Activated naive CD8-positive, alpha-beta T cell treated with anti-CD3 and anti-CD28 coated beads, Interleukin-2, amount 50 U/mL, for 24 hours (primary cell): ENCODE measurements around the gene C12orf57.

Experiments
- ATAC-seq: fragments of 150-1000 bp; cut with Tn5 transposase; one replicate; pipeline ENCODE4 v1.10.0; 2021
- DNase-seq: peaks from one replicate; pipeline ENCODE4 v3.0.0; 2021
- H3K27ac Mint-ChIP-seq: one replicate; pipeline ENCODE4 v1.8.0; 2021; ENCODE audit warnings: mild to moderate bottlenecking, mixed read lengths
- H3K27me3 Mint-ChIP-seq: one replicate; pipeline ENCODE4 v1.8.0; 2021; ENCODE audit warnings: mixed read lengths
- H3K36me3 Mint-ChIP-seq: one replicate; pipeline ENCODE4 v1.8.0; 2021; ENCODE audit warnings: low read depth, mixed read lengths
- H3K4me1 Mint-ChIP-seq: one replicate; pipeline ENCODE4 v1.8.0; 2021; ENCODE audit warnings: mixed read lengths
- H3K4me3 Mint-ChIP-seq: one replicate; pipeline ENCODE4 v1.8.0; 2021; ENCODE audit warnings: mild to moderate bottlenecking, moderate library complexity, mixed read lengths
- H3K9me3 Mint-ChIP-seq: one replicate; pipeline ENCODE4 v1.8.0; 2021; ENCODE audit warnings: mixed read lengths

C12orf57 gene

DNA sequence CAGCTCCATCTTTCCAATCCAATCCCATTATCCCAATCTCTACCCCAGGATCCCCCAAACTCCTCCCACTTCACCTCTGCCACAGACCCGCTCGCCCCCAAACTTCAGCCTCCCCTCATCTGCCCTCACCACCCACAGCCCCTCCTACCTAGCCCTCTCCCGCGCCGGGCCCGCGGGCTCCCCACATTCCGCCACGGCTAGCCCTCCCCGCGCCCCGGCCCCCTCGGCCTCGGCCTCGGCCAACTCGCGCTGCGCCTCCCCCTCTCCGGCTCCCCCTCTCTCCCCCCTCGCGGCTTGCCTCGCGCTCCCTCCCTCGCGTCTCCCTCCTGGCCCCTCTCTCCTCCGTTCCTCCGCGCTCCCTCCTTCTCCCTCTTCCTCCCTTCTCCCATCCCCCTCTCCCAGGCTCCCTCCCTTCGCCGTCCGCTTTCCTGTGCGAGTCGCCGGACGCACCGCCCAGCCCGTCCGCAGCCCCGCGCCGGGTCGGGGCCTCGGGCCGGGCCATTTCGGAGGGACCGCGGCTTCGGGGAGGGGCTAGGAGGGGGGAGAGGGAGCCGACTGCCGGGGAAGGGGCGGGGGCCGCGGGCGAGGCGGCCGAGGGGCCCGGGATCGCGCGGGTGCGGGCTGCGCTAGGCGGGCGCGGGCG, 16.3 kb upstream of the C12orf57 start, which contains the start of gene ATN1:
Gene ATN1, plus strand, starts transcription at position 581 of the 643 bp plus-strand sequence. CDS start 6,043 bp downstream, outside the sequence.
- Mint-ChIP-seq H3K27me3 (no peaks in the 10 kb centered on the region), H3K4me3 (peak within 1 kb of the TSS; percentile 85), H3K4me1 (peaks cover 57% of the 10 kb centered on the region), H3K27ac (peak within 1 kb of the TSS; percentile 91), H3K36me3 (peaks cover 6% of the 10 kb centered on the region), H3K9me3 (no peaks in the 10 kb centered on the region)
- DNase-seq (peak; percentile 52), ATAC-seq (peak; percentile 15)

DNA sequence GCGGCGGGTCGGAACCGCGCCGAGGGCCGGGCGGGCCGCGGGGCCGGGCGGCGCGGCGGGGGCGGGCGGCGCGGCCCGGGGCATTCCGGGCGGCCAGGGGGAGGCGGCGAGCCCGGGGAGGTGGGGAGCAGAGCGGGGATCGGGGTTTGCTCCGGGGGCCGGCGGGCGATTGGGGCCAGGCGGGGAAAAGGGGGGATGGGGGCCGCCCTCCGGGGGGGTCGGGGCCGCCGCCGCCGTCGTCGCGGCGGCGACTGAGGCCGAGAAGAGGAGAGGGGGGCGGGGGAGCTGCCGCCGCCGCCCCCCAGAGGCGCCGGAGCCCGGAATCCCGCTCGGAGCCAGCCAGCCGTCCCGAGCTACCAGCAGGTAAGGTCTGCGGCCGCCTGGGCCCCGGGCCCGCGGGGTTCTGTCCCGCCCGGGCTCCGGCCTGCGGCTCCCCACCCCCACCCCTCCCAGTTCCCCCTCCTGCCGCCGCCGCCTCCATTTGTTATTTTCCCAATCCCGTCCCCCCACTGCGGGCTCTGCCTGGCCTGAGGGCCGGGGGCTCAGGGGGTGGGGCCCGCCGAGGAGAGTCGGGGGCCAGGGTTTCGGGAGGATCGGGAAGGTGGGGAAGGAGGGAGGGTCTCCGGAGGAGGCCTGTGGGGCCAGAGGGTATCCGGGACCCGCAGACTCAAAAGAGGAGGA, 15.7 kb upstream of the C12orf57 start:
- Mint-ChIP-seq H3K27ac (peak overlapping the region; percentile 91), H3K27me3 (no peaks in the 10 kb centered on the region), H3K9me3 (no peaks in the 10 kb centered on the region), H3K4me1 (peaks cover 59% of the 10 kb centered on the region), H3K36me3 (peaks cover 8% of the 10 kb centered on the region), H3K4me3 (peak overlapping the region; percentile 83)
- DNase-seq (no peak), ATAC-seq (peak; percentile 4)

DNA sequence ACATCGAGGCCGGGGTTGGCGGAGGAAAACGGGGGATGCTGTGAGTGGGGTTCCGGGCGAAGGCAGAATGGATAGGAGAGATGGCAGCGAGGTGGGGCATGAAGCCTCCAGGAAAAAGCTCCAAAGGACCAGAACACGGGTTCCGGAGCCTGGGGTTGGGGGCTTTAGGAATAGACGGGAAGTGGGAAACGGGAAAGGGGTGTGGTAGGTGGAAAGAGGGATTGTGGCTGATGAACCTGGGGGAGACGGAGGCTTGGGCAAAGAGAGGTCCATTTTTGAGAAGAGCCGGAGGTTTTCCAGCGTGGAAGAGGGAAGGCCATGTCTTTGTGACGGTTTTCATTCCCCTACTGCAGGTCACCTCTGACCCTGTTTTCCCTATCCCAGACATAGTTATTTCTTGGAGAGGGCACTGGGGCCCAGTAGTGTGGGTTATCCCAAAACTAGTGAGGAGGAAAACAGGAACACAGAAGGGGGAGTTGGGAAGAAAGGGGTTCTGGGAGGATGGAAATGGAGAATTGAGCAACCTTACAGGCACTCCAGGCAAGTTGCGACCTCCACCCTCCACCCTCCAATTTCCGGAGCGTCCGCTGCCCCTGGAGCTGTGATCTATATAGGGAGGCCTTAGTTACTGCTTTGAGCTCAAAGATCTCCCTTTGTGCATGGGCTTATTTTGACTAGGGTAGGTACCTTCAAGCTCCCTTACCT, 15.0 kb upstream of the C12orf57 start:
- H3K27ac Mint-ChIP-seq, result peak overlapping the region; percentile 91
- H3K9me3 Mint-ChIP-seq, result no peaks in the 10 kb centered on the region
- peaks cover 8% of the 10 kb centered on the region for H3K36me3 Mint-ChIP-seq
- ATAC-seq (no peak), DNase-seq (no peak)
- peak overlapping the region; percentile 83 for H3K4me3 Mint-ChIP-seq
- peaks cover 60% of the 10 kb centered on the region for H3K4me1 Mint-ChIP-seq
- H3K27me3 Mint-ChIP-seq, result no peaks in the 10 kb centered on the region

DNA sequence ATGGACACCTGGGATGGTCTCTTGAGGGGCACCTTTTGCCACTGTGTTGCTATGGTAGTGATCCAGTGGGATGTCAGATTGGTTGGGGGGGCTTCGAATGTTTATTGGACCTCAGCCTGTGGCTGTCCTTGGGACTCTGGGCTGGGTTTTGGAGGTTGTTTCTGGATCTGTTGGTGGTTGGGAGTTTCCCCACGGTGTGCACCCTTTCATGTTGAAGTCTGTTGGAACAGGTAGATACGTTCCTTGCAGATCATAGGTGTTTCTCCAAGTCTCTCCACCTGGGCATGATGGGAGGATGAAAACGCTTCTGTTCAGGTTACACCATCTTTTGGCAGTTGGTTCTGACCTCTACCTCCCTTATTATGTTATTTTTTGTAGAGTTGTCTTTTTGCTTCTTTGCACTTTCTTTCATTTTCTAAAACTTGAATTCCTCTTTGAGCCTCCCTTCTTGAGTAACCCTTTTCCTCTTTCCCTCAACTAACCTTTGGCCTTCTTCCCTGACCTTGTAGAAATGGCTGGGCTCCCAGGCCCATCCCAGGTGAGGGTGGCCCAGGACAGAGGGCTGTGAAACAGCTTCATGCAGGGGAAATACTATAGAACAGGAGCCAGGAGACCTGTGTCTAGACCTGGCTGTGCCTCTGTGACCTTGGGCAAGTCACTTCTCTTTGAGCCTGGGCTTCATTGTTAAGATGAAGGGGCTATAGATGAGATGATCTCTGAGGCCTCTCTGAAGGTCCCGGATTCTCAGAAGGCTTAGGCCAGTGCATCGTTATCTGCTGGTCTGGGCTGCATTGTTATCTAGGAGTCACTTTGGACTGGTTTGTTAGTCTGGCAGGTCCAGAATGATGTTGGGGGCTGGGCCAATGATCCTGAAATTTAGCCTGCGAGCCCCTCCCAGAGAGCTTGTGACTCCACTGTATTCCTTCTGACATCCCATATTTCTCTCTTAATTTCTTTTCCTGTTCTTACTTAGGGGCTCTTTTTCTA, 14.1 kb upstream of the C12orf57 start:
- Mint-ChIP-seq H3K36me3 (peaks cover 12% of the 10 kb centered on the region), H3K27ac (peak overlapping the region; percentile 91), H3K9me3 (no peaks in the 10 kb centered on the region), H3K27me3 (no peaks in the 10 kb centered on the region), H3K4me3 (peak overlapping the region; percentile 83), H3K4me1 (peaks cover 58% of the 10 kb centered on the region)
- ATAC-seq (no peak), DNase-seq (no peak)

DNA sequence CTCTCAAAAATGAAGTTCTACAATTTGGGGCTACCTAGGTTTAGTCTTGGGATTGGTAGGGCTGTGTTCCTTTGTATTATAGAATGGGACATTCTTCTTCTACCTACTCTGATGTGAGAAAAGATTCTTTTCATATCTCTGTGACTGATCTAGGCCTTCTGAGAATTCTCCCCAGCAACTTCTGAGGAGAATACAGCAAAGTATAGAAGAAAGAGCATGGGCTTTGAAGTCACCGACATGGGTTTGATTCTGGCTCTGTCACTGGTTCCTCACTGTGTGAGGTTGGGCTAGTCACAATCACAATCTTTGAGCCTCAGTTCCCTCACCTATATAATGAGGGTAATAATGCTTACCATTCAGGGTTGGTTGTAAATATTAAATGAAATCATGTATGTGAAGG, 11.1 kb upstream of the C12orf57 start:
- H3K27ac Mint-ChIP-seq, result peak overlapping the region; percentile 68
- no peaks in the 10 kb centered on the region for H3K27me3 Mint-ChIP-seq
- H3K36me3 Mint-ChIP-seq, result peaks cover 25% of the 10 kb centered on the region
- no peak overlapping the region for H3K4me3 Mint-ChIP-seq
- DNase-seq (no peak), ATAC-seq (no peak)
- H3K9me3 Mint-ChIP-seq, result no peaks in the 10 kb centered on the region
- H3K4me1 Mint-ChIP-seq, result peaks cover 68% of the 10 kb centered on the region

DNA sequence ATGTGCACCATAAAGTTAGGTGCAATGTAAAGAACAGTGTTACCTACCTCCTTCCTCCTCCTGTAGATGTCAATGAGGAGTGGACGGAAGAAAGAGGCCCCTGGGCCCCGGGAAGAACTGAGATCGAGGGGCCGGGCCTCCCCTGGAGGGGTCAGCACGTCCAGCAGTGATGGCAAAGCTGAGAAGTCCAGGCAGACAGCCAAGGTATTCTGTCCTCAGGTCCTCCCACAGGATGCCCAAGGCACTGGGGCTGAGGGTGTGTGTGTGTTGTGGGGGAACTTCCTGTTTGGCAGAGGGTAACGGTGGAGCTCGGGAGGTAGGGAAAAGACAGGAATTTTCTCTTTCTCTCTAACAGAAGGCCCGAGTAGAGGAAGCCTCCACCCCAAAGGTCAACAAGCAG, 9.7 kb upstream of the C12orf57 start:
- peaks cover 31% of the 10 kb centered on the region for H3K36me3 Mint-ChIP-seq
- H3K9me3 Mint-ChIP-seq, result no peaks in the 10 kb centered on the region
- peaks cover 67% of the 10 kb centered on the region for H3K4me1 Mint-ChIP-seq
- no peaks in the 10 kb centered on the region for H3K27me3 Mint-ChIP-seq
- DNase-seq (no peak), ATAC-seq (no peak)
- no peak overlapping the region for H3K4me3 Mint-ChIP-seq
- H3K27ac Mint-ChIP-seq, result peak overlapping the region; percentile 66

DNA sequence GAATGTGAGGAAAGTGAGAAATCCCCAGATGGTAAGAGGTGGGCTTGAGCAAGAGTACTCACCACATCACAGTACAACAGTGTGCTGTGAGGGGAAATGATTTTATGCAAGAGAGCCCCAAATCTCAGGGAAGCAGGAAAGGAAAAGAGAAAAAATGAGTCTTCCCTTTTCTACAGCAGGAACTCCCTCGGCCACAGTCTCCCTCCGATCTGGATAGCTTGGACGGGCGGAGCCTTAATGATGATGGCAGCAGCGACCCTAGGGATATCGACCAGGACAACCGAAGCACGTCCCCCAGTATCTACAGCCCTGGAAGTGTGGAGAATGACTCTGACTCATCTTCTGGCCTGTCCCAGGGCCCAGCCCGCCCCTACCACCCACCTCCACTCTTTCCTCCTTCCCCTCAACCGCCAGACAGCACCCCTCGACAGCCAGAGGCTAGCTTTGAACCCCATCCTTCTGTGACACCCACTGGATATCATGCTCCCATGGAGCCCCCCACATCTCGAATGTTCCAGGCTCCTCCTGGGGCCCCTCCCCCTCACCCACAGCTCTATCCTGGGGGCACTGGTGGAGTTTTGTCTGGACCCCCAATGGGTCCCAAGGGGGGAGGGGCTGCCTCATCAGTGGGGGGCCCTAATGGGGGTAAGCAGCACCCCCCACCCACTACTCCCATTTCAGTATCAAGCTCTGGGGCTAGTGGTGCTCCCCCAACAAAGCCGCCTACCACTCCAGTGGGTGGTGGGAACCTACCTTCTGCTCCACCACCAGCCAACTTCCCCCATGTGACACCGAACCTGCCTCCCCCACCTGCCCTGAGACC, 8.2 kb upstream of the C12orf57 start:
- peaks cover 38% of the 10 kb centered on the region for H3K36me3 Mint-ChIP-seq
- H3K27me3 Mint-ChIP-seq, result no peaks in the 10 kb centered on the region
- peak overlapping the region; percentile 95 for H3K27ac Mint-ChIP-seq
- H3K4me1 Mint-ChIP-seq, result peaks cover 62% of the 10 kb centered on the region
- DNase-seq, result no peak
- H3K4me3 Mint-ChIP-seq, result peak overlapping the region; percentile 86
- H3K9me3 Mint-ChIP-seq, result no peaks in the 10 kb centered on the region
- no peak for ATAC-seq

DNA sequence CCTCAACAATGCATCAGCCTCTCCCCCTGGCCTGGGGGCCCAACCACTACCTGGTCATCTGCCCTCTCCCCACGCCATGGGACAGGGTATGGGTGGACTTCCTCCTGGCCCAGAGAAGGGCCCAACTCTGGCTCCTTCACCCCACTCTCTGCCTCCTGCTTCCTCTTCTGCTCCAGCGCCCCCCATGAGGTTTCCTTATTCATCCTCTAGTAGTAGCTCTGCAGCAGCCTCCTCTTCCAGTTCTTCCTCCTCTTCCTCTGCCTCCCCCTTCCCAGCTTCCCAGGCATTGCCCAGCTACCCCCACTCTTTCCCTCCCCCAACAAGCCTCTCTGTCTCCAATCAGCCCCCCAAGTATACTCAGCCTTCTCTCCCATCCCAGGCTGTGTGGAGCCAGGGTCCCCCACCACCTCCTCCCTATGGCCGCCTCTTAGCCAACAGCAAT, 7.6 kb upstream of the C12orf57 start:
- H3K4me1 Mint-ChIP-seq, result peaks cover 56% of the 10 kb centered on the region
- H3K36me3 Mint-ChIP-seq, result peaks cover 35% of the 10 kb centered on the region
- ATAC-seq (no peak), DNase-seq (no peak)
- no peaks in the 10 kb centered on the region for H3K9me3 Mint-ChIP-seq
- peak overlapping the region; percentile 86 for H3K4me3 Mint-ChIP-seq
- H3K27me3 Mint-ChIP-seq, result no peaks in the 10 kb centered on the region
- peak overlapping the region; percentile 95 for H3K27ac Mint-ChIP-seq

DNA sequence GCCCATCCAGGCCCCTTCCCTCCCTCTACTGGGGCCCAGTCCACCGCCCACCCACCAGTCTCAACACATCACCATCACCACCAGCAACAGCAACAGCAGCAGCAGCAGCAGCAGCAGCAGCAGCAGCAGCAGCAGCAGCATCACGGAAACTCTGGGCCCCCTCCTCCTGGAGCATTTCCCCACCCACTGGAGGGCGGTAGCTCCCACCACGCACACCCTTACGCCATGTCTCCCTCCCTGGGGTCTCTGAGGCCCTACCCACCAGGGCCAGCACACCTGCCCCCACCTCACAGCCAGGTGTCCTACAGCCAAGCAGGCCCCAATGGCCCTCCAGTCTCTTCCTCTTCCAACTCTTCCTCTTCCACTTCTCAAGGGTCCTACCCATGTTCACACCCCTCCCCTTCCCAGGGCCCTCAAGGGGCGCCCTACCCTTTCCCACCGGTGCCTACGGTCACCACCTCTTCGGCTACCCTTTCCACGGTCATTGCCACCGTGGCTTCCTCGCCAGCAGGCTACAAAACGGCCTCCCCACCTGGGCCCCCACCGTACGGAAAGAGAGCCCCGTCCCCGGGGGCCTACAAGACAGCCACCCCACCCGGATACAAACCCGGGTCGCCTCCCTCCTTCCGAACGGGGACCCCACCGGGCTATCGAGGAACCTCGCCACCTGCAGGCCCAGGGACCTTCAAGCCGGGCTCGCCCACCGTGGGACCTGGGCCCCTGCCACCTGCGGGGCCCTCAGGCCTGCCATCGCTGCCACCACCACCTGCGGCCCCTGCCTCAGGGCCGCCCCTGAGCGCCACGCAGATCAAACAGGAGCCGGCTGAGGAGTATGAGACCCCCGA, 7.0 kb upstream of the C12orf57 start:
- DNase-seq, result peak; percentile 74
- H3K36me3 Mint-ChIP-seq, result peaks cover 38% of the 10 kb centered on the region
- ATAC-seq, result peak; percentile 60

DNA sequence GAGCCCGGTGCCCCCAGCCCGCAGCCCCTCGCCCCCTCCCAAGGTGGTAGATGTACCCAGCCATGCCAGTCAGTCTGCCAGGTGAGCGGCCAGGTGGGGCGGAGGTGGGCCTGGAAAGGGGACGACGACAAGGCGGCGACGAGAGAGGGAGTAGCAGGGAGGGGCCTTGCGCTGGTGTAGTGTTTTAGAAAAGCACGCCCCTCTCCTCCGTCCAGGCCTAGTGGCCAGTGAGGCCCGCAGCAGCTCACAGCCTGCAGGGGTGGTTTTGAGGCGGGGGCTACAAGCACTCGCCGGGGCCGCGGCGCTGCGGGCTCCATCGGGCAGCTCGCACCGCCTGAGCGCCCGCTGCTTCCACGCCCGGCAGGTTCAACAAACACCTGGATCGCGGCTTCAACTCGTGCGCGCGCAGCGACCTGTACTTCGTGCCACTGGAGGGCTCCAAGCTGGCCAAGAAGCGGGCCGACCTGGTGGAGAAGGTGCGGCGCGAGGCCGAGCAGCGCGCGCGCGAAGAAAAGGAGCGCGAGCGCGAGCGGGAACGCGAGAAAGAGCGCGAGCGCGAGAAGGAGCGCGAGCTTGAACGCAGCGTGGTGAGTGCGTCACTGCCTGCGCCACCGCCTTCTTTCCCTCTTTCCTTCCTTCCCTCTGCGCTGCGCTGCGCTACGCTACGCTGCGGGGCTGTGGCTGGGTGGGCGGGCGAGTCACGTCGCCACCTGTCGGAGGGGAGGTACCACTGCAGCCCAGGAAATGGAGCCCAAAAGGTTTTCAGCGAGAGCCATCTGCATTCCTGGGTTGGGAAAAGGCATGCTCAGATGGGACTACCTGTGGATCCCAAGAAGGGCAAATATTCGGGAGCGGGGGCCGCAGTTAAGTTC, 6.1 kb upstream of the C12orf57 start:
- H3K4me1 Mint-ChIP-seq, result peaks cover 55% of the 10 kb centered on the region
- peak overlapping the region; percentile 95 for H3K27ac Mint-ChIP-seq
- peak; percentile 93 for DNase-seq
- no peaks in the 10 kb centered on the region for H3K9me3 Mint-ChIP-seq
- H3K36me3 Mint-ChIP-seq, result peaks cover 39% of the 10 kb centered on the region
- ATAC-seq, result peak; percentile 87
- H3K4me3 Mint-ChIP-seq, result peak overlapping the region; percentile 86
- no peaks in the 10 kb centered on the region for H3K27me3 Mint-ChIP-seq

More for the DNA sequence above, 7.0 kb upstream of the C12orf57 start:
- peaks cover 56% of the 10 kb centered on the region for H3K4me1 Mint-ChIP-seq
- no peaks in the 10 kb centered on the region for H3K9me3 Mint-ChIP-seq
- peak overlapping the region; percentile 86 for H3K4me3 Mint-ChIP-seq
- peak overlapping the region; percentile 95 for H3K27ac Mint-ChIP-seq
- H3K27me3 Mint-ChIP-seq, result no peaks in the 10 kb centered on the region

DNA sequence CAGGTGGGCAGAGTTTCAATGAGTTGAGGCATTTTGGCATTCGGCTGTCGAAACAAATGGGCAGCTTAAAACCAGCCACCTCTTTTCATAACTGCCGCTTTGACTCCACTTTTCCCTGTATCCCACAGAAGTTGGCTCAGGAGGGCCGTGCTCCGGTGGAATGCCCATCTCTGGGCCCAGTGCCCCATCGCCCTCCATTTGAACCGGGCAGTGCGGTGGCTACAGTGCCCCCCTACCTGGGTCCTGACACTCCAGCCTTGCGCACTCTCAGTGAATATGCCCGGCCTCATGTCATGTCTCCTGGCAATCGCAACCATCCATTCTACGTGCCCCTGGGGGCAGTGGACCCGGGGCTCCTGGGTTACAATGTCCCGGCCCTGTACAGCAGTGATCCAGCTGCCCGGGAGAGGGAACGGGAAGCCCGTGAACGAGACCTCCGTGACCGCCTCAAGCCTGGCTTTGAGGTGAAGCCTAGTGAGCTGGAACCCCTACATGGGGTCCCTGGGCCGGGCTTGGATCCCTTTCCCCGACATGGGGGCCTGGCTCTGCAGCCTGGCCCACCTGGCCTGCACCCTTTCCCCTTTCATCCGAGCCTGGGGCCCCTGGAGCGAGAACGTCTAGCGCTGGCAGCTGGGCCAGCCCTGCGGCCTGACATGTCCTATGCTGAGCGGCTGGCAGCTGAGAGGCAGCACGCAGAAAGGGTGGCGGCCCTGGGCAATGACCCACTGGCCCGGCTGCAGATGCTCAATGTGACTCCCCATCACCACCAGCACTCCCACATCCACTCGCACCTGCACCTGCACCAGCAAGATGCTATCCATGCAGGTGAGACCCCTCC, 5.2 kb upstream of the C12orf57 start:
- no peak for DNase-seq
- H3K27ac Mint-ChIP-seq, result peak overlapping the region; percentile 95
- peaks cover 36% of the 10 kb centered on the region for H3K36me3 Mint-ChIP-seq
- no peak for ATAC-seq
- no peaks in the 10 kb centered on the region for H3K9me3 Mint-ChIP-seq
- peaks cover 57% of the 10 kb centered on the region for H3K4me1 Mint-ChIP-seq
- H3K4me3 Mint-ChIP-seq, result peak overlapping the region; percentile 86
- no peaks in the 10 kb centered on the region for H3K27me3 Mint-ChIP-seq
